Calu3 (cell line): ENCODE data around the gene AP2B1. TPM values are rescaled to one million over a fixed set of nuclear protein-coding genes. Genes with fewer than 3 reads are reported as not detected.

Experiments used
- BruUV-seq: library from RNA; stranded (reverse); fragments of 400-500 nt; replicated peaks from 2 replicates; lab custom pipeline; 2021; lab: Mats Ljungman, UMichigan
- CTCF ChIA-PET: fragments of 300-600 bp; sonication (Branson Sonifier 250); formaldehyde crosslinking; loops from one replicate; lab custom pipeline; 2022; ENCODE audit warnings: antibody characterized with exemption; lab: Charles Lee
- DNase-seq: peaks from one replicate; pipeline ENCODE4 v3.0.0; 2022
- H3K27ac Mint-ChIP-seq: one replicate; pipeline ENCODE4 v1.8.0; 2022; ENCODE audit warnings: mixed read lengths; ENCODE audit not compliant: unreplicated experiment
- H3K27me3 Mint-ChIP-seq: one replicate; pipeline ENCODE4 v1.8.0; 2022; ENCODE audit warnings: mixed read lengths; ENCODE audit not compliant: unreplicated experiment
- H3K36me3 Mint-ChIP-seq: one replicate; pipeline ENCODE4 v1.8.0; 2022; ENCODE audit warnings: mild to moderate bottlenecking, moderate library complexity, mixed read lengths; ENCODE audit not compliant: insufficient read depth, unreplicated experiment
- H3K4me1 Mint-ChIP-seq: one replicate; pipeline ENCODE4 v1.8.0; 2022; ENCODE audit warnings: mild to moderate bottlenecking, low read depth, mixed read lengths; ENCODE audit not compliant: unreplicated experiment
- H3K4me3 Mint-ChIP-seq: one replicate; pipeline ENCODE4 v1.8.0; 2022; ENCODE audit warnings: mild to moderate bottlenecking, low read depth, moderate library complexity, mixed read lengths; ENCODE audit not compliant: unreplicated experiment
- H3K9me3 Mint-ChIP-seq: one replicate; pipeline ENCODE4 v1.8.0; 2022; ENCODE audit warnings: low read depth, mixed read lengths; ENCODE audit not compliant: unreplicated experiment
- CTCF ChIP-seq: fragments of 200-600 bp; IDR thresholded peaks from one replicate; pipeline ENCODE4 v1.8.0; 2022; ENCODE audit warnings: antibody characterized with exemption; ENCODE audit not compliant: unreplicated experiment
- intact Hi-C: fragments of 100-400 bp; cut with micrococcal nuclease; formaldehyde crosslinking; loops from one replicate; pipeline ENCODE4 v1.10.0; 2022; ENCODE audit not compliant: unreplicated experiment
- total RNA-seq: library from RNA; stranded (reverse); gene quantifications from 2 replicates; pipeline ENCODE4 v1.2.3, GENCODE V29; 2022

The AP2B1 gene
- total RNA-seq, 1 experiment from 2014 or later: 309 TPM

GRCh38 chr17:35731239-35731916, 144.3 kb downstream of the AP2B1 start, which contains the start of gene RASL10B:
Gene RASL10B, plus strand, starts transcription at chr17:35731639. Its CDS starts 3,546 bp downstream, at chr17:35735185.
- Mint-ChIP-seq H3K27me3 (peaks cover 12% of the 10 kb centered on the region), H3K4me1 (peaks cover 7% of the 10 kb centered on the region), H3K27ac (peak within 1 kb of the TSS; percentile 11), H3K4me3 (peak within 1 kb of the TSS; percentile 62), H3K9me3 (no peaks in the 10 kb centered on the region), H3K36me3 (peaks cover 15% of the 10 kb centered on the region)
- intact Hi-C loops: no loop called here
- no peak for TF ChIP-seq CTCF
- no TSS peak for BruUV-seq
- DNase-seq: peak; percentile 59
- CTCF ChIA-PET: interaction anchor here (0.6 to 1.4 kb wide), 2 partner anchors 16 to 21 kb away, joined by 3 to 4 read pairs; no protein-coding TSS in a partner anchor

DNA sequence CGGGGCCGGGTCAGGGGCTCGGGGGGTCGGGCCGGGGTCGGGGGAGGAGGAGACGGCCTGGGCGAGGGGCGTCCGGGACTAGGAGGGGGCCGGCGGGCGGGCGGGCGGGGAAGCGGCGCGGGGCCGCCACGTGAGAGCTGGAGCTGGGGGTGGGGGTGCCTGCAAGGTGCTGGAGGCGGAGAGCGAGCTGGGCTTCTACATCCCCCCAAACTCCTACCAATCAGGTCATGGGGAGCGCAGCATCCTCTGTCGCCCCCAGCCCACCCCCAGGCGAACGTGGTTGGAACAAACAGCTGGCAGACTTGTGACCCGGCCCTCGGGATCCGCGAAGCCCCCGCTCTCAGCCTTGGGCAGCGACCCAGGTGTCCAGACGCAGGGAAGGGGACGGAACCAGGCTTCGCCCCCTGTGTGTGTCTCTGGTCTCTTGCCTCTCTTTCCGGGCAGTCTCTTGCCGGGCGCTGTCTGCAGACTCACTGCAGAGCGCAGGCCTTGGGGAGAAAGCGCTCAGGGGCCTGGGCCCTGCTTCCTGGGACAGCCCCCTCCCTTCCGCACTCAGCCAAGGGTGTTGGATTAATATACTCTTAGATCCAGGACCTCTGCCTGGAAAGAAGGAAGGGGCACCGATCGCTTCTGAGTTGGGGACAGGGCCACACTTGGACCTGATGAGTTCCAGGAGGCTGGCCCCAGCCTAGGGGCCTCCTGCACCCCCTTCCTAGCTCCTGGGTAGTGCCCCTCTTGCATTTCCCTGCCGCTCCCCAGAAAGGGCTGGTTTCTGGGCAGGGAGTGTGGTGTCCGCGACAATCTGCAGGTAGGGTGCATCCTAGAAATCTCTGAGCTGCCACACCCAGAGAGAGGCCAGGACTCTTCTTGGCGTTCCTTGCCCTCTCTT, 145.0 kb downstream of the AP2B1 start:
- no TSS peak for BruUV-seq

DNA sequence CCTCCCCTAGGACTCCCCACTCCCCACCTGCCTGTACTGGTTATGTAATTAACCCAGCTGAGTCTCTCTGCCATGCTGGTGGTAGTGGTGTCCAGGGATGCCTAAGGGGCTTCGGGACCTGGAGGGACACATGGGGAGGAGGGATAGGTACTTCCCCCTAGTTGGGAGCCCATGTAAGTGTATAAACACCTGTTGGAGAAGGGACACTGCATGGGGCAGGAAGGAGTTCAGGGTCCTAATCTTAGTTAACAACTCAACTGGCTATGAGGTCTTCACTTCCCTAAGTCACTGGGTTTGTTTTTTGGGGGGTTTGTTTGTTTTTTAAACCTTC, 145.6 kb downstream of the AP2B1 start:
- CTCF ChIA-PET: interaction anchor here (0.6 kb wide), 1 partner anchor 71 kb away, joined by 4 read pairs; no protein-coding TSS in a partner anchor
- BruUV-seq: no TSS peak
- H3K4me3 Mint-ChIP-seq: no peak overlapping the region
- no peak for DNase-seq
- no peak for TF ChIP-seq CTCF
- H3K27me3 Mint-ChIP-seq: peaks cover 12% of the 10 kb centered on the region
- intact Hi-C loops: no loop called here
- H3K4me1 Mint-ChIP-seq: peaks cover 7% of the 10 kb centered on the region
- no peak overlapping the region for H3K27ac Mint-ChIP-seq
- peaks cover 15% of the 10 kb centered on the region for H3K36me3 Mint-ChIP-seq
- H3K9me3 Mint-ChIP-seq: no peaks in the 10 kb centered on the region

More for the DNA sequence above, 145.0 kb downstream of the AP2B1 start:
- H3K9me3 Mint-ChIP-seq: no peaks in the 10 kb centered on the region
- H3K4me1 Mint-ChIP-seq: peaks cover 7% of the 10 kb centered on the region
- H3K4me3 Mint-ChIP-seq: peak overlapping the region; percentile 50
- H3K36me3 Mint-ChIP-seq: peaks cover 15% of the 10 kb centered on the region
- H3K27ac Mint-ChIP-seq: no peak overlapping the region
- TF ChIP-seq CTCF: no peak
- DNase-seq: no peak
- CTCF ChIA-PET: interaction anchor here (0.6 kb wide), 1 partner anchor 72 kb away, joined by 4 read pairs; no protein-coding TSS in a partner anchor
- H3K27me3 Mint-ChIP-seq: peaks cover 12% of the 10 kb centered on the region
- intact Hi-C loops: no loop called here

GRCh38 chr17:35733366-35733765, 146.2 kb downstream of the AP2B1 start:
- no peak overlapping the region for H3K27ac Mint-ChIP-seq
- H3K27me3 Mint-ChIP-seq: peaks cover 12% of the 10 kb centered on the region
- intact Hi-C loops: no loop called here
- H3K36me3 Mint-ChIP-seq: peaks cover 15% of the 10 kb centered on the region
- no peak overlapping the region for H3K4me3 Mint-ChIP-seq
- H3K9me3 Mint-ChIP-seq: no peaks in the 10 kb centered on the region
- no peak for DNase-seq
- CTCF ChIA-PET: interaction anchor here (0.6 kb wide), 1 partner anchor 38 kb away, joined by 5 read pairs; no protein-coding TSS in a partner anchor
- peaks cover 7% of the 10 kb centered on the region for H3K4me1 Mint-ChIP-seq
- no TSS peak for BruUV-seq
- TF ChIP-seq CTCF: no peak
